Measurements from ENCODE around the gene VPS29.

The VPS29 gene

GRCh38 chr12:110449799-110450497 lies 52.0 kb downstream of the VPS29 start, which contains the start of gene ARPC3:
Gene ARPC3 (minus strand): TSS chr12:110450337. CDS start chr12:110450260, 77 bp downstream.
- DNase-seq (ENCODE audit: low spot score): peak; percentile 94

GRCh38 chr12:110444455-110444854 lies 57.5 kb downstream of the VPS29 start:
- DNase-seq (ENCODE audit: low spot score): no peak

Small RNAs within 50 kb of the gene (small RNA-seq; reads per million reads assigned to genes)
- 0 reads per million in 2 experiments for gene RF00278
